Measurements from ENCODE around the gene SLC16A14.

- TF ChIP-seq PPARA (CRISPR knock-in tag; IDR thresholded peaks at IDR 0.05; ENCODE audit: borderline replicate concordance) (no peak), RARB (CRISPR knock-in tag; IDR thresholded peaks at IDR 0.05) (no peak)
These were observed 57.1 kb downstream of the SLC16A14 start for GRCh38 chr2:230011617-230012016.
